Measurements from ENCODE around the gene ST6GAL2. TPM values are rescaled to one million over a fixed set of nuclear protein-coding genes. Genes with fewer than 3 reads are reported as not detected.

Gene ST6GAL2
- total RNA-seq, 2 donors from 2014 or later = 7.8 to 17.9 TPM

DNA sequence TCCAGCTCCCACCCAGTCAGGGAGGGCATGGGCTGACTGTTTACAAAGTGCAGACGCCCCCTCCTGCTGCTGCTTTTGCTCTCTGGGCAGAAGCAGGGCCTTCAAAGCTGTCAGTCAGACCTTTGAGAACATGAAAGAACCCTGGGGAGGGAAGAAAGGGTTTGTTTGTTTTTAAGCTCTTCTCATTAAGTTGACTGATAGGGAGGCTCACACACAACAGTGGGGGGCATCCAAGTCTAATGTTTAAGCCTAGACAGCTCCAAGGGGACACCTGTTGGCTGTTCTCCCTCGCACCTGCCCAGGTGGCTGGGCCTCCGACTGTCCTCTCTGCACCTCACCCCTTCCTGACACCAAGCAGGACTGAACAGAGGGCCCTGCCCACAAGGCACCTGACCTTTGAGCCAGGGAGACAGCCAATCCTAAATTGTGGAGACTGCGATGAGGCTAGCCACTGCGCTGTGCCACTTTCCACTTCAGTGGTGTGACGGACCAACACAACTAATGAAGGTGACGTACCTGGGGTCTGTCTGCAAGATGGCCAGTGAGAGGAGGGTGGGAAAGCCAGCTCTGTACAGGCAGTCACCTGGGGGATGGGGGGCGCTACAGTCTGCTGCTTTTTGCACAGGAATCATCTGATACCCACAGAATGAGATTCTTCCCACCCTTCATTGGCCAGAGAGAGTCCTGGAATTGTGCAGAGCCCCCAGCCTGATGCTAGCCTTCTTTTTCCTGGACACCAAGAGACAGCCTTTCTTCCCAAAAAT lies 16.3 kb downstream of the ST6GAL2 start:
- Histone ChIP-seq H3K27me3 (ENCODE audit: control insufficient read depth, insufficient read depth, low read length, poor library complexity, severe bottlenecking) (no peaks in the 10 kb centered on the region), H3K4me1 (ENCODE audit: control insufficient read depth, insufficient read depth, low read length) (peaks cover 14% of the 10 kb centered on the region), H3K9ac (ENCODE audit: extremely low read depth, low read length, poor library complexity, severe bottlenecking) (no peak overlapping the region), H3K36me3 (ENCODE audit: control insufficient read depth, insufficient read depth, low read length) (no peaks in the 10 kb centered on the region), H3K27ac (ENCODE audit: low read depth, low read length) (peak overlapping the region; percentile 34), H3K4me3 (ENCODE audit: low read length) (no peak overlapping the region), H3K9me3 (ENCODE audit: control insufficient read depth, low read length) (peaks cover 10% of the 10 kb centered on the region)
- WGBS, 2 experiments (ENCODE audit: insufficient coverage in 1 of 2, insufficient read length in 1 of 2) = 58 to 79% methylated on average over 5 to 8 of the region's 8 CpGs
- H3K4me3 Mint-ChIP-seq = peak overlapping the region; percentile 13
- H3K27me3 Mint-ChIP-seq (ENCODE audit: insufficient read depth) = no peaks in the 10 kb centered on the region
- peaks cover 2% of the 10 kb centered on the region for H3K9me3 Mint-ChIP-seq
- no peaks in the 10 kb centered on the region for H3K36me3 Mint-ChIP-seq (ENCODE audit: low read depth)
- DNase-seq = peak; percentile 77
- peaks cover 44% of the 10 kb centered on the region for H3K4me1 Mint-ChIP-seq
- H3K27ac Mint-ChIP-seq = peak overlapping the region; percentile 70
- TF ChIP-seq, protein P1, sequence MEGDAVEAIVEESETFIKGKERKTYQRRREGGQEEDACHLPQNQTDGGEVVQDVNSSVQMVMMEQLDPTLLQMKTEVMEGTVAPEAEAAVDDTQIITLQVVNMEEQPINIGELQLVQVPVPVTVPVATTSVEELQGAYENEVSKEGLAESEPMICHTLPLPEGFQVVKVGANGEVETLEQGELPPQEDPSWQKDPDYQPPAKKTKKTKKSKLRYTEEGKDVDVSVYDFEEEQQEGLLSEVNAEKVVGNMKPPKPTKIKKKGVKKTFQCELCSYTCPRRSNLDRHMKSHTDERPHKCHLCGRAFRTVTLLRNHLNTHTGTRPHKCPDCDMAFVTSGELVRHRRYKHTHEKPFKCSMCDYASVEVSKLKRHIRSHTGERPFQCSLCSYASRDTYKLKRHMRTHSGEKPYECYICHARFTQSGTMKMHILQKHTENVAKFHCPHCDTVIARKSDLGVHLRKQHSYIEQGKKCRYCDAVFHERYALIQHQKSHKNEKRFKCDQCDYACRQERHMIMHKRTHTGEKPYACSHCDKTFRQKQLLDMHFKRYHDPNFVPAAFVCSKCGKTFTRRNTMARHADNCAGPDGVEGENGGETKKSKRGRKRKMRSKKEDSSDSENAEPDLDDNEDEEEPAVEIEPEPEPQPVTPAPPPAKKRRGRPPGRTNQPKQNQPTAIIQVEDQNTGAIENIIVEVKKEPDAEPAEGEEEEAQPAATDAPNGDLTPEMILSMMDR (conservative IDR thresholded peaks at IDR 0.05) = peak; percentile 48

DNA sequence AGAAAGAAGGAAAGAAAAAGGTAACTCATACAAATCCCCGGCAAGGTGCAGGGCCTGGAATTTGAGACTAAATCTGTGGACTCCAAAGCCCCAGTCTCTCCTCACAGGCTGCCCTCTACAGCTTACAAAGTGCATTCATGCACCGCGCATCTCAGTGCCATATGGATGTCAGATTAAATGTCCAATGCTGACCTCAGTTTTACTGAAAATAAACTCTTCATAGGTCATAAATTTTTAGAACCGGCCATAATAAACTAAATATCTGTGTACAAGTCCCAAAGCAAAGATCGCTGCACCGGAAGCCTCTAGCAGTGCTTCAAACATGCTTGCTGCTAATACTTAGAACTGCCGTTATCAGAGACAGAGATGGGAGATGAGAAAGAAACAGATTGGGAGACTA lies 17.7 kb downstream of the ST6GAL2 start:
- Mint-ChIP-seq H3K36me3 (ENCODE audit: low read depth) (no peaks in the 10 kb centered on the region), H3K4me1 (peaks cover 46% of the 10 kb centered on the region), H3K4me3 (no peak overlapping the region), H3K27me3 (ENCODE audit: insufficient read depth) (no peaks in the 10 kb centered on the region), H3K9me3 (peaks cover 2% of the 10 kb centered on the region), H3K27ac (peak overlapping the region; percentile 3)
- H3K36me3 ChIP-seq (ENCODE audit: control insufficient read depth, insufficient read depth, low read length) = no peaks in the 10 kb centered on the region
- peak; percentile 74 for DNase-seq
- peaks cover 10% of the 10 kb centered on the region for H3K9me3 ChIP-seq (ENCODE audit: control insufficient read depth, low read length)
- H3K27me3 ChIP-seq (ENCODE audit: control insufficient read depth, insufficient read depth, low read length, poor library complexity, severe bottlenecking) = no peaks in the 10 kb centered on the region
- TF ChIP-seq, protein P1 (conservative IDR thresholded peaks at IDR 0.05) = peak; percentile 86
- peaks cover 14% of the 10 kb centered on the region for H3K4me1 ChIP-seq (ENCODE audit: control insufficient read depth, insufficient read depth, low read length)
- 87 to 91% methylated on average over 7 of the region's 7 CpGs for WGBS, 2 experiments (ENCODE audit: insufficient coverage in 1 of 2, insufficient read length in 1 of 2)
- no peak overlapping the region for H3K9ac ChIP-seq (ENCODE audit: extremely low read depth, low read length, poor library complexity, severe bottlenecking)
- H3K27ac ChIP-seq (ENCODE audit: low read depth, low read length) = peak overlapping the region; percentile 1
- H3K4me3 ChIP-seq (ENCODE audit: low read length) = no peak overlapping the region

DNA sequence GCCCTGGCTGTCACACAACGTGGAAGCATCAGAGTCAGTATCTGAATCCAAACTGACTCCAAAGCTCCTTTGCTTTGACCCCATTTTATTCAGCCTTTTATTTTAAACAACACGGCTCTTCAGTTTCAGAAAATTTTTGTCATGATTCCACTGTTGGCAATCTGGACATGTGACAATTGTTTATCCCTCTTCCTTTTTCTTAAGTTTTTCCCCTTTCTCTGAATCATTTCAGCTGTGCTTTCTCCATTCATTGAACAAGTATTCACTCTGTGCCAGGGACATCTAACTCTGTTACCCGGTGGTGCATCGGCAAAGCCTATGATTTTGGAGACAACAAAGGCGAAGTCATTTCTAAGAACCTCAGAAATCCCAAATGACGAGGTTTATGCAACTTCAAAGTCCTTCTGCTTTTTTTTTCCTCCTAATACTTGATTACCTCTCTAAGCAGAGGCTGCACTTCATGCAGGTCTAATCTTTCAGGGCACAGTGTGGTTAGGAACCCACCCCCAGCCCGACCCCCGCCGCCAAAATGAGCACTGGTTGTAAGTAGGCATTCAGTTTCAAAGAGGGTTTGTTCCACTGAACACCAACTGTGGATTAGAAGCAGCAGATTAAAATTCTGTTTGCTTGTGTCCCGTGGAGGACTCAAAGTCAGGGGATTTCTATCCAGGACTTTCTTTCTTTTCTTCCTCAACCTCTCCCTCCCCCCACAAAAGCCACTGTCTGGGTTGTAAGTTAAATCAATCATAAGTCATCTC lies 18.6 kb downstream of the ST6GAL2 start:
- TF ChIP-seq, protein P1 (conservative IDR thresholded peaks at IDR 0.05) = no peak
- no peak for DNase-seq
- H3K4me1 ChIP-seq (ENCODE audit: control insufficient read depth, insufficient read depth, low read length) = peaks cover 14% of the 10 kb centered on the region
- no peaks in the 10 kb centered on the region for H3K27me3 ChIP-seq (ENCODE audit: control insufficient read depth, insufficient read depth, low read length, poor library complexity, severe bottlenecking)
- Mint-ChIP-seq H3K4me3 (no peak overlapping the region), H3K36me3 (ENCODE audit: low read depth) (no peaks in the 10 kb centered on the region), H3K27me3 (ENCODE audit: insufficient read depth) (no peaks in the 10 kb centered on the region), H3K4me1 (peaks cover 46% of the 10 kb centered on the region), H3K9me3 (peaks cover 2% of the 10 kb centered on the region), H3K27ac (peak overlapping the region; percentile 3)
- WGBS, 2 experiments (ENCODE audit: insufficient coverage in 1 of 2, insufficient read length in 1 of 2) = 64 to 65% methylated on average over 8 to 10 of the region's 10 CpGs
- no peaks in the 10 kb centered on the region for H3K36me3 ChIP-seq (ENCODE audit: control insufficient read depth, insufficient read depth, low read length)
- peak overlapping the region; percentile 0 for H3K27ac ChIP-seq (ENCODE audit: low read depth, low read length)
- no peak overlapping the region for H3K4me3 ChIP-seq (ENCODE audit: low read length)
- H3K9me3 ChIP-seq (ENCODE audit: control insufficient read depth, low read length) = peaks cover 5% of the 10 kb centered on the region
- no peak overlapping the region for H3K9ac ChIP-seq (ENCODE audit: extremely low read depth, low read length, poor library complexity, severe bottlenecking)
